Iris pigment epithelial cell (primary cell): ENCODE results near the gene GRHL1.
"Not testable (repeated sequence)": the region's sequence is repeated elsewhere in the genome, so short reads cannot be mapped to it uniquely, and the experiment has no call there.

Experiments
- DNase-seq: peaks from one replicate; pipeline ENCODE4 v3.0.0-alpha.2; 2011; ENCODE audit warnings: low read depth

The GRHL1 gene

DNA sequence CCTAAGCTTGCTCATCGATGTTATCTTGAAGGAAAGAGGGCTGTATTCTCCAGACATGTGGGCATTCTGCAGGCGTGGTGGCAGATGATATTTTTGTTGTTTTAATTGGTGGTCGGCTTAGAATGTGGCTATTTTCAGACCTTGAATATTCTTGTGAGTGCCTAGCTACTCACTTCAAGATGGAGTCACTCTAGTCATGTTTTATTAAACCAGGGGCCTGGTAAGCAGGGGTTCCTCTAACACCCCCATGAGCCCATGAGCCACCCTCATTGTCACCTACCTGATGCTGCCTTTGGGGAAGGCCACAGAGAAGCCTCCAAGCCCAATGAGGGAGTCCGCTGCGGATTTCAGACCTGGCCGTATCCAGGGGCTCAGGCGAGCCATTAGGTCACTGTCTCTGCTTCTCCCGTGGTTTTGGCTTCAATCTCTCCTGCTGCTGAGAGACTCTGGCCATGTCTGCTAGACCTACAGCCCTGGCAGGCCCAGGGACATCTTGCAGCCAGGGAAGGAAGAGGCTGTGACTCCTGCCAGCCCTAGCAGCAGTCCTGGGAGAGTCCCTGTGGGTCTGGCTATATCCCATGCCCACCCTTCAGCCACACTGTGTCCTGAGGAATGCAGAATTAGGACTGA is 75.6 kb downstream of the GRHL1 start:
- no peak for DNase-seq

DNA sequence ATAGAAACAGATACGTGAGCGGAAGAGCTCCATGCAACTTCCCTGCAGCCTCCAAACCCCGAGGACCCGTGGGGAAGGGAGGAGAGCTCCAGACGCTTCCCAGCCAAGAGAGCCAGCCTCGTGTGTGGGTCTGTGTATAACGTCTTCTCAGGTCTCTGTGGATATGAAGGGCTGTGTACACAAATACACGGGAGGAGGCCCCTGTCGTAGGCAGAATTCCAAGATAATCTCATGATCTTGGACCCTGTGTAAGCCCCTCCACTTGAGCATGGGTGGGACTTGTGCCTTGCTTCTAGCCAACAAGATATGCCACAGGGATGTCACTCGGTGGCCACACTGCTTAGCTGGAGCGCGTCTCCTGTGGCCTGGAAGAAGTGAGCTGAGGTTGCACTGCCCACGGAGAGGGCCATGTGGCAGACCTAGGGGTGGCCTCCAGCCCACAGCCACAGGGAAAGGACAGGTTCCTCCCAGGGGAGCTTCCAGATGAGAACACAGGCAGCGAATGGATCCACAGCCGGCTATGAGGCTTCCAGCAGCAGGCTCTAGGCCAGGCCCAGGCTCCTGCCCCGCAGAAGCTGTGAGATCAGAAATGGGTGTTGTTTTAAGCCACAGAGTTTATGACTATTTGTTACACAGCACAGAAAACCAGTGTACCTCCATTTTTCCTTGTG is 76.3 kb downstream of the GRHL1 start:
- DNase-seq = no peak

DNA sequence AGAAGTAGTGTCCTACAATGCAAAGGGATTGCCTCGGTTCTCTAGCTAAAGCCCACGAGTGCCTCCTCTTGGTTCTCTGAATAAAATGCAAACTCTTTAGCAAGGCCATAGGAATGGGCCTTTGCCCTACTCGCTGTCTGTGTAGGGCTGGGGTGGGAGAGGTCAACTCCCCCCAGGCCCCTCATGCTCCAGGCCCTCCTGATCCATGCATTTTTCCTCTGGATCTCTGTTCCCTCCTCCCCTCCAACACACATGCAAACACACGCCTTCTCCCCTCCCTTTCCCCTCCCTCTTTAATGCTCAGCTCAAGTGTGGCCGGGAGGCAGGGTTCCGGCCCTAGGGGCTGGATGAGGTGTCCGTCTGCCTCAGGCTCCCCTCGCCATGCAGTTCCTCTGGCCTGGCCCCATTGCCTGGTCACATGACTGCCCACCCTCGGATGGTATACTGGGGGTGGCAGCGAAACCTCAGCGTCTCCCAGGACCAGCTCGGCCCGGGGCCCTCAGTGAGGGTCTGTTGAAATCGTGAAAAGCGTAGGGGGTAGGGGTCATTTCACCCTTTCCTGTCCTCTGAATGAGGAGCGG is 77.0 kb downstream of the GRHL1 start:
- no peak for DNase-seq

DNA sequence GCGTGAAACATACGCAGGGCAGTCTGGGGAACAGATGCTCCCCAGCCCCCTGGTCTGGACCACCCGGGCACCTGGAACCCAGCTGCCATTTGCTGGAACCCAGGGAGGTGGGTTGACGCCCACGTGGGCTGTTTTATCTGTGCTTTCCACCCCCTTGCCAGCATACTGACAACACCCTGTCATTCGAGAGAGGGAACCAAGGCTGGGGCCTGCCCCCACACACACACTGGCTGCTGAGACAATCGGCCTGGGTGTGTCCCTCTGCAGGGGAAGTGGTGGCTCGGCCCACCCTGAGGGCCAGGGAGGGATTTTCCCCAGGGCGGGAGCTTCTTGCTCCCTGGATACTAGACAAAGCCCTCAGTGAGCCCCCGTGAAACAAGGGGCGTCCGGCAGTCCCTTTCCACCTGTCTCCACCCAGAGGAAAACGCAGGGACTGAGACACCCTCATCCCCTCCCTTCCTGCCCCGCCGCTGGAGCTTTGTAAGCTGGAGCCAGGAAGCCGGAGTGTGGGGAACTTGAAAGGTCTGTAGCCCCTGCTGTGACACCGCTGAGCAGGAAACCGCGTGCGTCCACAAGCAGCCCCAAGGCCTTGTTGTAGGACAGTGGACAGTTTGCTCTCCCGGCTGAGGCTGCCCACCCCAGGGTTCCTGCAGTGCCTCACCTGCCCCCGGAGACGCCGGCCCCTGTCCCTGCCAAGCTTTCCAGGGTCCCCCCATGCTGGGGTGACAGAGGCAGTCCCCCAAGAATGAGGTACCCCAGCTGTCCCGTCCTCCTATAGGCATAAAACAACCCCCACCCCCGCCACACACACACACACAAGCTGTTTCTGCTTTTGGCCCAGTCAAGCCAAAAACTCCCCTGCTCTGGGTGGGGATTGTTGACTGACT is 77.7 kb downstream of the GRHL1 start:
- no peak for DNase-seq

DNA sequence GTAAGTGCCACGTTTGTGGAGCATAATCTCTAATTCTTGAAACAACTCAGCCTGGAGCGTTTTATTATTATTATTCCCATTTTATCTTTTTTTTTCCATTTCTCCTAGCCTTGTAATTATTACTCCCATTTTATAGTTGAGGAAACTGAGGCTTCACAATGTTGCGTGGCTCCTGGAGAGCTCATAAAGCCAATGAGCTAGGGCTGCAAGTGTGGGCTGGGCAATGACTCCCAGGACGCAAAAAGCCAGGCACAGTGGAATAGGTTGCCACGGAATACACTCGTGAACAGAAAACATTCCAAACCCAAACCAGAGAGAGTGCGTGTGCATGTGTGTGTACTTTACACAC is 78.4 kb downstream of the GRHL1 start:
- DNase-seq = no peak

DNA sequence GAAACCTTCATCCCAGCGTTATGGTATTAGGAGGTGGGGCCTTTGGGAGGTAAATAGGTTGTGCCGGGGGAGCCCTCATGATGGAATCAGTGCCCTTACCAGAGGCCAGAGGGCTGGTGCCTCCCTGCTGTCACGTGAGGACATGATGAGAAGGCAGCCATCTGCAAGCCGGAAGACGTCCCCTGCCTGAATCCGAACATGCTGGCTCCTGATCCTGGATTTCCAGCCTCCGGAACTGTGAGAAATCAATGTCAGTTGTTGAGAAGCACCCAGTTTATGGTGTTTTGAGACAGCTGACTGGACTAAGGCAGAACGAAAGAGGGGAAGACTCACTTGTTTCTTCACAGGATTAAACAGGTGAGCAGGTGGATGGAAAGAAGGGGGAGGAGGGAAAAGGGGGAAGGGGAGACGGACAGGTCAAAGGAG is 78.8 kb downstream of the GRHL1 start:
- DNase-seq = no peak

DNA sequence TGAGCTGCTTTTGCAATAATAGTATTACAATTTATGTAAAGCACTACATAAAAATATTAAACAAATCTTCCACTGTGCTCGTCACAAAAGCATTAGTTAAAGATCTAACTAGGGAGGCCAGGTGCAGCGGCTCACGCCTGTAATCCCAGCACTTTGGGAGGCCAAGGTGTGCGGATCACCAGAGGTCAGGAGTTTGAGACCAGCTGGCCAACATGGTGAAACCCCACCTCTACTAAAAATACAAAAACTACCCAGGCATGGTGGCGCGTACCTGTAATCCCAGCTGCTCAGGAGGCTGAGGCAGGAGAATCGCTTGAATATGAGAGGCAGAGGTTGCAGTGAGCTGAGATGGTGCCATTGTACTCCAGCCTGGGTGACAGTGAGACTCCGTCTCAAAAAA is 79.3 kb downstream of the GRHL1 start:
- not testable (repeated sequence) for DNase-seq

DNA sequence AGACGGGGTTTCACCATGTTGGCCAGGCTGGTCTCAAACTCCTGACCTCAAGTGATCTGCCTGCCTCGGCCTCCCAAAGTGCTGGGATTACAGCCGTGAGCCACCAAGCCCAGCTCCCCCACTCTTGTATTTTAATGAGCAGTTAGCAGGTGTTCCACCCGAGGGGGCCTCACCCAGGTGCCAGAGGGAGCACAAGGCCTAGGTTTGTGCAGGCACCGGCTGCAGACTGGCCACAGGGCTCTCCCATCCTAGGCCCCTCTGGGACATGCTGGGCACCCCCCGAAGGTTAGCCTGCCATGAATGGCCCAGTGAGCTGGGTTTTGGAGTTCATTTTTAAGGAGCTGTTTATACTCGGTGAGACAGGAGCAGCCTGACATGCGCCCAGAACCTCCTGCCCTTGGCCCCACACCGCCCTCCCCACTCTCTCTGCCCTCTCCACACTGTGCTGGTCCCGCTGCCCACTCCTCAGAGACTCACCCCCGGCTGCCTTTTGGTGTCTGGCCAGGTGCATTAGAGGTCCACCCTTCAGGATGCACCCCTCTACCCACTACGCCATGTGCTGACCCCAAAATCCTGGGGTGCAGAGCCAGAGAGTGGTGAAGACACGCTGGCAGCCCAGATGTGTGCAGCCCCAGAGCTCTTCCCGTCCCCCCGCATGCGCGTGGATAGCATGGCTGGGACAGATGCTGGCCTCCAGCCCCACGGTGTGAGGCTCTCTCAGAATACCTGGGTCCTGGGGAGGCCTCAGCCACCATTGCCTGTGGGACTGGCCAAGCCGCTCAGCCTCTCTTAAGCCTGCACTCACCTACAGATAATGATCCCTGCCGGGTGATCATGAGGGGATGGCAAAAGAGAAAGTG is 80.6 kb downstream of the GRHL1 start:
- DNase-seq = no peak

DNA sequence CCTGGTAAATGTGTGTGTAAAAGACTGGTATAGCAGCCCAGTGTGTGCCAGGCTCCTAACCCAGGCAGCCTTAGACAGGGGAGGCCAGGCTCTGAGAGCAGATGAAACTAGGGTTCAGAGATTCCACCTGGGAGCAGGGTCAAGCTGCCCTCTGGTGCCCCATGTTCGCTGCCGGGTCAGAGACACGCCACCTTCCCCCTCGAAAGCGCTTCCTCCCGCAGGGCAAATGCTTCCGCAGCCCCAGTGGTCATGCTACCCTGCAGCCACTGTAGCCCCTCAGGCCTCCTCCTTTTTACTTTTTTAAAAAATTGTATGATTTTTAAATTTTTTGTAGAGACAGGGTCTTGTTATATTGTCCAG is 81.2 kb downstream of the GRHL1 start:
- DNase-seq = no peak

DNA sequence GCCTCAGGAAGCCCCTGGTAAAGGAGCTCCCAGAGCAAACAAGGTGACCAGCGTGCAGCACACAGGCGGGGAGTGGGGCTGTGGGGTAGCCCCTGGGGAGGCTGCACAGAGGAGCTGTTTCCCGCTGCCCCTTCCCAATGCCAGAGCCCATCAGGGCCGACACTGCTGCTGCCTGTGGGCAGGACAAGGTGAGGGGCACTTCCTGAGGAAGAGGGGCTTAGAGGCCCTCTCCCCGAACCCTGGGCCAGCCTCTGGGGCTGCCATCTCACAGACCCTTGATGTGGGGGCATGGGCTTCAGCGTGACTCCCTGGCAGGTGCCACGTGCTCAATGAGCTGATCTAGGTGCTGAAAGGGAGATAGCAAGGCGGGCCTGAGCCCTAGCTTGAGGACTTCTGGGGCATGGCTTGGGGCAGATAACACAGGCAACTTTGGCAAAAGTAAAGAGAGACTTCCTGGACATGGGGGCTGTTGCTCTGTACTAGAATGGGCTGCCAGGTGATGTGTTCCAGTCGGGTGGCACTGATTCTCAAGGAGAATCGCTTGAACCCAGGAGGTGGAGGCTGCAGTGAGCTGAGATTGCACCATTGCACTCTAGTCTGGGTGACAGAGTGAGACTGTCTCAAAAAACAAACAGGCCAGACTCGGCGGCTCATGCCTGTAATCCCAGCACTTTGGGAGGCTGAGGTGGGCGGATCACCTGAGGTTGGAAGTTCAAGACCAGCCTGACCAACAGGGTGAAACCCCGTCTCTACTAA is 81.9 kb downstream of the GRHL1 start:
- DNase-seq = no peak

DNA sequence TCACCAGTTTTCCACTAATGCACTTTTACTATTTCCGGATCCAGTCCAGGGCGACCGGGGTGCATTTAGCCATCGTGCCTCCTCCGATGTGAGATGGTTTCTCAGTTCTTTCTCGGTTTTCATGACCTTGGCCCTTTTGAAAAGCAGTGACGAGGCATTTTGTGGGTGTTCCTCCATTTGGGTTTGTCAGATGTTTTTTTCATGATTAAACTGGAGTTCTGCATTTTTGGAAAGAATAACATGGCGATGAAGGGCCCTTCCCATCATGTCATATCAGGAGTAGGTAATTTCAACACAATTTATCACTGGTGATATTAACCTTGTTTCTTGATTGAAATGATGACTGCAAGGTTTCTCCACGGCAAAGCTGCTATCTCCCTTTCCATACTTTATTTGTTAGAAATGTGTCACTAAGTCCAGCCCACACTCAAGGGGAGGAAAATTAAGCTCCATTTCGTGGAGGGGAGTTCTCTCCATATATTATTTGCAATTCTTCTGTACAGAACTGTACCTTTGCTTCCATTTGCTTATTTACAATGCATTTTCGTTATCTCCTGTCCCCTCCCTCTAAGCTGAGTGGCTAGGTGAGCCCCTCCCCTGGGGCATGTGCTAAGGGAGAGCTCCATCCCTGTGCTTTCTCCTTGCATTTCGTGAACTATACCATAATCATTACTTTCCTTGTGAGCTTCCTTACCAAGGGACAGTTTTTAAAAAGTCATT is 83.0 kb downstream of the GRHL1 start:
- no peak for DNase-seq

DNA sequence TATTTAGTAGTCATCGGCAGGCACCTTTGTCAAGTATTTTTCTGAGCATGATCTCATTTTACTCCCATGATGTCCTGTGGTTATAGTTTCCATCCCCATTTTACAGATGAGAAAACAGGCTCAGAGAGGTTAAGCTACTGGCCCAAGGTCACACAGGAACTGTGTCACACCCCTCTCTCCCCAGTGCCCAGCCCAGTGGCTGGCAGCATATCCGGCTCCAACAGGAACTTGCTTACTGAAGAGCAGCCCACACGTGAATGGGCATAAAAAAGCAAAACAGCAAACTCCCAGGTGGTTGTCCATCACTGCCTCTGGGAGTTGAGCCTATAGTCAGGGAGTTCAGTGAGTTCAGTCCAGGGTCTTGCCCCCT is 83.5 kb downstream of the GRHL1 start:
- DNase-seq = no peak

DNA sequence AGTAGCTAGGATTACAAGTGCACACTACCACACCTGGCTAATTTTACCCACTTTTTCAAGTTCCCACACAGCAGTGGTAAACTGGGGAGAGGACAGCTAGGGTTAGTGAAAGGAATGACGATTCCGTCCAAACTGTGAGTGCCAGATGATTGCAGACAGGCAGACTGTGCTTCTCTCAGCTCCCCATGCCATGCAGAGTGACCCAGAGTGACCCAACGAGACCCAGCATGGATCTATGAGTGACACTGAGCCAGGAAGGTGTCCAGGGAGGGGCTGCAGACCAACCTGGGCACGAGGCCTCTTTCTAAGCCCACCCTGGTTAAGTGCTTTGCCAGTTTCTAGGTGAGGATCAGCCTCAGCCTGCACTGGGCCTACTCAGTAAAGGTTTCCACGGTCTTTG is 84.1 kb downstream of the GRHL1 start:
- no peak for DNase-seq

DNA sequence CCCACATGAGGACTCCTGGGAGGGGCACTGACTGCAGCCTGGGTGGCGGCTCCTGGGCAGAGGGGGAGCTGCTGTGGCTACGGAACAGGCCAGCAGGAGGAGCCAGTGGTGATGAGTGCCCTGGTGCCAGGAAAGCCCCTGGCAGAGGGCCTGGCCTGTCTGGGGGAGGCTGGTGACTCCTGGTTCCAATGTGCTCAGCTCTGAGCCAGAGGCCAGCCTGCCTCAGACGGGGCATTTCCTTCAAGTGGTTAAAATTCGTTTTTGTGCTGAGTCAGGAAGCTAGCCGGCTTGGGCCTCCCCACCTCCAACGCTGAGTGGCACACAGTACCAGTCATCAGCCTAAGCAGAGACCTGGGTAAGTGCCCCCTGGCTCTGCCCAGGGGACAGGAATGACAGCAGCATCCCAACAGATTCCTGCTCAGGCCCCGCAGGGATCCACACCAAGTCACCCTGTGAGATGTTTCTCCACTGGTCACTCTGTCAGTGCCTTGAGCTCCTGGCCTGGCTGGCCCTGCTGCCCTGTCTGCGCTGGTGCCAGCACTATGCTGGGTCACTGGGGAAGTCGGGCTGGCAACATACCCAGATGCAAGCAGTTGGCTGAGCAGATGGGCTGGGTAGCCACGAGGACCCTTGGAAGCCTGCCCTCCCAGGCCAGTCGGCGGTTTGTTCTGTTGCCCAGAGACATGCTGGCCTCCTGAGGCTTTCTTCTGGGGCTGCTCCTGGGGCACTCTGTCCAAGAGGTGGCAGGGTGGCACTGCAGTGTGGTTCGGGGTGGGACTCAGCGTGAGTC is 84.8 kb downstream of the GRHL1 start:
- DNase-seq = peak; percentile 55

DNA sequence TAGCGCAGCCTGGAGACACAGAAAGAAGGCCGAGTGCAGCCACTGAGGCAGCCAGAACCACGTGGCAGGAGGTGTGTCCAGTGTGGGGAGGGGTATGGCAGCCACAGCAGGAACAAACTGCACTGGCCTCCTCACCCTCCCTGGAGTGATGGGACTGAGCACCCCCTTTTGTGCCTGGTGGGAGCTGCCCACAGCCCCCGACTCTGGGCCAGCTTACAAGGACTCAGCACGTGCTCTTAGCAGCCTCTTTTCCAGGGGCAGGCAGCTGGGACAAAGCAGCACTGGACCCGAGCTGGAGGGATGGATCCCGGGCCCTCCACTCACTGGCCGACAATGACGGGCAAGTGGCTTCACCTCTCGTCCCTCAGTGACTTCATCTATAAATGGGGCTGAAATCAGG is 86.6 kb downstream of the GRHL1 start:
- no peak for DNase-seq

DNA sequence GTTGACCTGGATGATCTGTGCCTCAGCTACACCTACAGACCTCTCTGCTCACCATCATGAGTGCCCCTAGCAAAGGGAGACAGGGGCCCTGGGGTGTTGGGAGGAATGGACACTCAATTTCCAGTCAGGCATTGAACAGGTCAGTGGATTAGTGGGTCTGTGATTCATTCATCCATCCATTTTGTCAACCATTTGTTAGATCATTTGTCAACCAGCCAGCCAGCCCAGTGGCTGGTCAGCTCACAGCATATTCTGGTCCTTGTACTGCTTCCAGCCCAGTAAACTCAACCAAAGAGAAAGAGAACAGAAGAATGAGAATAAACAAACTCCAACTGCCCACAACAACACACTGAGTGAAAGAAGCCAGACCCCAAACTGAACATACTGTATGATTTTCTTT is 87.2 kb downstream of the GRHL1 start:
- DNase-seq = no peak

DNA sequence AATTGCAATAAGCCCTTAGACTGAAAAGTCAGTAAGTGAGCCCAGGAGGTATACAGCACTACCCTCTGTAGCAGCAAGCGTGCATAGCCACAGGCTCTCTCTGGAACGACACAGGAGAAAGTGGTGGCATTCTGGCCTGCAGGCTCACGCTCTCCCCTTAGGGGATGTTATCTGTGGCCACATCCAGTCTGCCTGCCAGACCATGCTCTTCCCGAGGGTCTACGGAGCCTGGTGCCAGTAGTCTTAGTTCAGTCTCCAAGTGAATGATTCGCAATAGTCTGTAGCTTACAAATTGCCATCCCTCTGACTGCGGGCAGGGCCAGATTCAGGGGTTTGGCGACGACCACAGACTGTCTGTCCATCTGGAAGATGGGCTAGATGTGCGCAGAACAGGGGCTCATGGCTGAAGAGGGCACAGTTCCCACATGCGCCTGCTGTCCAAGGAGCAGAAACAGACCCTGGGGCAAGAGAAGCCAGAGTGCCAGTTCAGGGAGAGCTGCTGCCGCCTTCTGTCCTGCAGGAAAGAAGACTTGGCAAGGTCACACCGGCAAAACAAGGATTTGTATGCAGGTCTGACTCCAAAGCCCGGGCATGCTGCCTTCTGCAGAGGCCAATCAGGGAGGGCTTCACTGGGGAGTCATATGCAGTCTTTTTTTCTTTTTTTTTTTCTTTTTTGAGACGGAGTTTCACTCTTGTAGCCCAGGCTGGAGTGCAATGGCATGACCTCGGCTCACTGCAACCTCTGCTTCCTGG is 88.3 kb downstream of the GRHL1 start:
- DNase-seq = no peak

DNA sequence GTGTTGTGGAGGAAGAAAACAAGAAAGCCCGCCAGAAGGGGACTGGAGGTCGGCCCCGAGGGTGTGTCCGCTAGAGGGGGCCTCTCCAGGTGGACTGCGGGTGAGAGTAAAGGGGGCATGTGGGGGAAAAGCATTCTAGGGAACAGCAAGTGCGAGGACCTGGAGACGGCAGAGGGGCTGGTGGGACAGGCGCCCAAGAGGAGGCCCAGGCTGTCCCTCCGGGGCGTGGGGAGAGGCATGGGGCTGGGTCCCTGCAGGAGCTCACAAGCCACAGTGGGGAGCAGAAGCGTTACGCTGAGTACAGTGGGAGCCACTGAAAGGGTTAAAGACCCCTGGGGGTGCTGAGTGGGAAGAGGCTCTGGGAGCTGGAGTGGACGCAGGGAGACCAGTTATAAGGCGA is 90.2 kb downstream of the GRHL1 start:
- no peak for DNase-seq
